Epithelial cell of esophagus (primary cell): ENCODE results near the gene ARL6IP5.

ENCODE experiments used
- DNase-seq: peaks from one replicate; pipeline ENCODE4 v3.0.0; 2010; ENCODE audit warnings: low read depth
- H3K4me3 ChIP-seq: 2 replicates; pipeline ENCODE4 v1.5.1; 2011; ENCODE audit warnings: mild to moderate bottlenecking, low read length, control low read depth
- CTCF ChIP-seq: IDR thresholded peaks from 2 replicates; pipeline ENCODE4 v1.5.1; 2011; ENCODE audit warnings: low read depth, mild to moderate bottlenecking, low read length, control low read depth, inconsistent platforms; ENCODE audit not compliant: insufficient read depth; ENCODE audit errors: missing control alignments

Gene ARL6IP5

GRCh38 chr3:69115731-69116130, 31.0 kb downstream of the ARL6IP5 start:
- peak; percentile 66 for DNase-seq
- no peak overlapping the region for H3K4me3 ChIP-seq
- TF ChIP-seq CTCF = no peak

- TF ChIP-seq CTCF = no peak
- no peak for DNase-seq
- H3K4me3 ChIP-seq = no peak overlapping the region
Measured at GRCh38 chr3:69116162-69116561, 31.4 kb downstream of the ARL6IP5 start.

- no peak for TF ChIP-seq CTCF
- H3K4me3 ChIP-seq = no peak overlapping the region
Measured at GRCh38 chr3:69116897-69117296, 32.2 kb downstream of the ARL6IP5 start.

GRCh38 chr3:69118555-69118954, 33.8 kb downstream of the ARL6IP5 start:
- no peak overlapping the region for H3K4me3 ChIP-seq
- DNase-seq = no peak
- TF ChIP-seq CTCF = no peak

More at GRCh38 chr3:69116897-69117296, 32.2 kb downstream of the ARL6IP5 start:
- peak; percentile 34 for DNase-seq

GRCh38 chr3:69119138-69119537, 34.4 kb downstream of the ARL6IP5 start:
- no peak for DNase-seq
- no peak overlapping the region for H3K4me3 ChIP-seq
- no peak for TF ChIP-seq CTCF

GRCh38 chr3:69119681-69120080, 34.9 kb downstream of the ARL6IP5 start:
- TF ChIP-seq CTCF = no peak
- H3K4me3 ChIP-seq = no peak overlapping the region

GRCh38 chr3:69120879-69121464, 36.2 kb downstream of the ARL6IP5 start:
- H3K4me3 ChIP-seq = no peak overlapping the region
- peak; percentile 89 for DNase-seq
- peak; percentile 99 for TF ChIP-seq CTCF

More at GRCh38 chr3:69119681-69120080, 34.9 kb downstream of the ARL6IP5 start:
- no peak for DNase-seq
